Keratinocyte (primary cell): ENCODE measurements around the gene HS3ST1.

Source experiments
- EZH2 ChIP-seq: IDR thresholded peaks from one replicate; pipeline ENCODE4 v1.6.1; 2012; ENCODE audit warnings: inconsistent platforms, mild to moderate bottlenecking, low read length, moderate library complexity
- TF ChIP-seq, protein P1 (sequence below), 3 experiments: IDR thresholded peaks in 1 of 3; conservative IDR thresholded peaks in 1 of 3; optimal IDR thresholded peaks in 1 of 3; 2 replicates in 2 of 3; 3 replicates in 1 of 3; pipeline versions ENCODE3 to v1.5.1; 2011; ENCODE audit warnings: low read length in 3 of 3, mild to moderate bottlenecking in 3 of 3, moderate library complexity in 2 of 3, control low read depth in 1 of 3, inconsistent platforms in 1 of 3; ENCODE audit not compliant: insufficient read depth in 2 of 3; ENCODE audit errors: extremely low read depth in 1 of 3

DNA sequence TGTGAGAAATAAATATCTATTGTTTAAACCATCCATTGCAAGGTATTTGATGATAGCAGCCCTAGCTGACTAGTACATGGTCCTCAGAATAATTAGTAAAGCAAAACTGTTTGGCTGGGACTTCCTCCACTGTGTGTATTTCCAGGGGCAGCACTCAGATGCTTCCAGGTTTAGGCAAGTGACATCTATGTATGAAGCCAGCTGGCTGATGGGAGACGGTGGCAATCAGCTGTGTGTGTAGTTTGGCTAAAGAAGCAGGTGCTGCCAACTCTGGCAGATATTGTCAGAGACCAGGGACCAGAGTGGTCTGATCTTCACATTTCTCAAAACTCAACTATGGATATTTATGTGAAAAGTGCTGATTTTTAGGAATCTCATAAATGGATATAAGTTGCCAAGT, 19.1 kb downstream of the HS3ST1 start:
- TF ChIP-seq, protein P1, sequence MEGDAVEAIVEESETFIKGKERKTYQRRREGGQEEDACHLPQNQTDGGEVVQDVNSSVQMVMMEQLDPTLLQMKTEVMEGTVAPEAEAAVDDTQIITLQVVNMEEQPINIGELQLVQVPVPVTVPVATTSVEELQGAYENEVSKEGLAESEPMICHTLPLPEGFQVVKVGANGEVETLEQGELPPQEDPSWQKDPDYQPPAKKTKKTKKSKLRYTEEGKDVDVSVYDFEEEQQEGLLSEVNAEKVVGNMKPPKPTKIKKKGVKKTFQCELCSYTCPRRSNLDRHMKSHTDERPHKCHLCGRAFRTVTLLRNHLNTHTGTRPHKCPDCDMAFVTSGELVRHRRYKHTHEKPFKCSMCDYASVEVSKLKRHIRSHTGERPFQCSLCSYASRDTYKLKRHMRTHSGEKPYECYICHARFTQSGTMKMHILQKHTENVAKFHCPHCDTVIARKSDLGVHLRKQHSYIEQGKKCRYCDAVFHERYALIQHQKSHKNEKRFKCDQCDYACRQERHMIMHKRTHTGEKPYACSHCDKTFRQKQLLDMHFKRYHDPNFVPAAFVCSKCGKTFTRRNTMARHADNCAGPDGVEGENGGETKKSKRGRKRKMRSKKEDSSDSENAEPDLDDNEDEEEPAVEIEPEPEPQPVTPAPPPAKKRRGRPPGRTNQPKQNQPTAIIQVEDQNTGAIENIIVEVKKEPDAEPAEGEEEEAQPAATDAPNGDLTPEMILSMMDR (optimal IDR thresholded peaks at IDR 0.05 in 1 of 3, IDR thresholded peaks at IDR 0.05 in 1 of 3, conservative IDR thresholded peaks at IDR 0.05 in 1 of 3; ENCODE audit: extremely low read depth in 1 of 3, insufficient read depth in 2 of 3, low read length in 3 of 3), result no peak
- TF ChIP-seq EZH2, result no peak
